HTR-8/SVneo (cell line): ENCODE measurements around the gene RETNLB.

Experiments
- DNase-seq: peaks from one replicate; pipeline ENCODE4 v3.0.0; 2011; ENCODE audit warnings: low spot score, mixed read lengths; ENCODE audit not compliant: insufficient read length
- FAIRE-seq: peaks from 2 replicates; lab custom pipeline; 2011; peaks lifted over from hg19 to GRCh38; lab: Jason Lieb, UNC

The RETNLB gene

GRCh38 chr3:108757404-108757982 lies at the start of gene RETNLB:
RETNLB (minus strand) TSS chr3:108757410; CDS start chr3:108757185, 225 bp downstream.
- FAIRE-seq, result no peak
- DNase-seq, result no peak

DNA sequence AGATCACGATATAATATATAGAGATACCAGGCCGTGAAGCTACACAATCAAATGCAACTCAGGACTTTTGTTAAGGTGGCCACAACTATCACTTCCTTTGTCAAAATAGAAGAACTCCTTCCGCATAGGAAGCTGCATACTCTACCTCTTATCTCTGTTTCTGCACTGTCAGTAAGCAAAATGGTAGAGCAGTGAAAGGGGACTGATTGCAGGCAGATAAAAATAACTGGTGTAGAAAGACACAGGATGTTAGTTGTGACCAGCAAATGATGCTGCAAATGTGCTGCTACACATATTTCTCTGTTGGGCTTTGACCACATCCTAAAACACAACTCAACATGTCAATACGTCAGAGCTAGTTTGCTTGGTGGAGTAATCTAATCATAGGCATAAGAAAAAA lies 49.1 kb upstream of the RETNLB start:
- DNase-seq, result no peak
- FAIRE-seq, result no peak

- DNase-seq, result no peak
- FAIRE-seq, result no peak
These were observed 47.8 kb upstream of the RETNLB start for GRCh38 chr3:108804966-108805365.

DNA sequence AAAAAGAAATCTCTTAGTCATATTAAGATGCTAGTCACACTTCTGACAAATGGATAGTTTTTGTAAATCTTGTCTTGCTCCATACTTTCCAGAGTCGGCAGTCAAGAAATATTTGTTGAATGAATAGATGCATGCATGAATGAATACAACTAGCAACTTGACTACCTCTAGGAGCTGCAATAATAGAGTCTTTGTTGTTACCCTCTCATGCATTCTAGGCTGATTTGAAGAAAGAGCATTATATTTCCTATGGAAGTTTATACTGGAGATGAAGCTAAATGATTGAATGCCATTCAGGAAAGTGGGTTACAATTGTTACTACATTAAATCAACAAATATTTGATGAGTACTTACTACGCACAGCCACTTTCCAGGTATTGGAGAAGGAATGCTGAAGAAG lies 47.2 kb upstream of the RETNLB start:
- DNase-seq, result no peak
- no peak for FAIRE-seq

- no peak for DNase-seq
- FAIRE-seq, result no peak
These were observed 34.3 kb upstream of the RETNLB start for GRCh38 chr3:108791473-108791872.

DNA sequence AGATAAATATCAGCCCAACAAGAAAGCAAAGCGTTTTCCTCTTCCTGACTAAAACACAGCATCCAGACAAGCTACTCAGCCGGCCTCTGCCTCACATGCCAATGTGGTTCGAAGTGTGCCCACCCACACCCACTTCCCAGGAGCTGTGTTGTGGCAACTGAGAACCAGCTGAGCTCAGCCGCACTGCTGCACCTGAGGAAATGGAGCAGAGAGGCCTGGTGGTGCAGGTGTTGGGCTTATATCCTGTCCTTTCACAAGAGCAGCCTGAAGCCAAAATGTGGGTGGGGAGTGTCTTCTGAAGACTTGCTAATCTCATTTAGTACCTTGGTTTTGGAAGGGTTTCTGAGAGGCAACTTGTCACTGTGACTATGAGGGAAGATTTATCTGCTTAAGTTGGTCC lies 23.0 kb upstream of the RETNLB start:
- FAIRE-seq, result no peak
- no peak for DNase-seq

GRCh38 chr3:108779496-108779895 lies 22.3 kb upstream of the RETNLB start:
- DNase-seq, result no peak
- no peak for FAIRE-seq

GRCh38 chr3:108775649-108776048 lies 18.4 kb upstream of the RETNLB start:
- FAIRE-seq, result no peak

GRCh38 chr3:108767253-108767652 lies 10.0 kb upstream of the RETNLB start:
- FAIRE-seq, result no peak
- DNase-seq, result no peak

More at GRCh38 chr3:108775649-108776048, 18.4 kb upstream of the RETNLB start:
- no peak for DNase-seq

- no peak for DNase-seq
- FAIRE-seq, result no peak
These were observed 1.5 kb downstream of the RETNLB start for GRCh38 chr3:108755686-108756085.

DNA sequence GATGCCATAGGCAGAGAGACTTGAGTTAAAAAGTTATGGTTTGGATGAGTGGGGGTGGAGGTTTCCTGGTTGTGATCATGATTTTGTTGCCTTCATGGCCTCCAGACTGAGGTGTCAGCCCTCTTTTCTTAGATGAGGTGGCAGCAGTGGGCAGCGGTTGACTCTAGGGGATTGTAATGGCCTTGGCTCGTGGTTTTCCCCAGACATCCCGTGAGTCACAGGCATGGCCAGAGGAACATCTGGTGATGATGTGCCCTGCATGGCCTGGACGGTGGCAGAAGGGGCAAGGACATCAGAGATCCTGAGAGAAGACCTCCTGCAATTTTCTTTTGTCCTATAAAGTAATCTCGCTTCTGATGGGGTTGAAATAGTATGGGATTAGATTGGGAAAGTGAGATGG lies 12.4 kb downstream of the RETNLB start:
- DNase-seq, result no peak
- no peak for FAIRE-seq

- DNase-seq, result no peak
- no peak for FAIRE-seq
These were observed 14.3 kb downstream of the RETNLB start for GRCh38 chr3:108742929-108743328.

DNA sequence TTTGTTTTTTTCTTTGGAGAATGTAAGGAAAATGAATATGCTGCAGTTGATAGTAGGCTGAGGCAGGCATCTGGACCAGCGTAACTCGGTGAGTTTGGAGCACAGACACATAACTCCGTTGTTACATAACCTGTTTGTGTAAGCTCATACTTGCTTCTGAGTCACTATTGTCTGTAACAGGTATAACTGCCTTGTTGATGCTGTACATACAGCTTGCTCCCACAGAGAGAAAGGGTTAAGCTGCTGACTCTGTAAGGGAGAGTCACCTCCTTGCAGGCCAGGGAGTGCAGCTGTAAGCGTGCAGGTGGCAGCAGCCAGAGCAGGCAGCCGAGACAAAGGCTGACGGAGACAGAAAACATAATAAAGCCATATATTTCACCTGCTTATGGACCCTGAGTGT lies 20.4 kb downstream of the RETNLB start:
- no peak for DNase-seq
- no peak for FAIRE-seq

GRCh38 chr3:108728934-108729333 lies 28.3 kb downstream of the RETNLB start:
- DNase-seq (no peak), FAIRE-seq (no peak)

- no peak for FAIRE-seq
- DNase-seq, result no peak
These were observed 29.1 kb downstream of the RETNLB start for GRCh38 chr3:108728105-108728504.

- FAIRE-seq (no peak), DNase-seq (no peak)
These were observed 33.1 kb downstream of the RETNLB start for GRCh38 chr3:108724101-108724500.

DNA sequence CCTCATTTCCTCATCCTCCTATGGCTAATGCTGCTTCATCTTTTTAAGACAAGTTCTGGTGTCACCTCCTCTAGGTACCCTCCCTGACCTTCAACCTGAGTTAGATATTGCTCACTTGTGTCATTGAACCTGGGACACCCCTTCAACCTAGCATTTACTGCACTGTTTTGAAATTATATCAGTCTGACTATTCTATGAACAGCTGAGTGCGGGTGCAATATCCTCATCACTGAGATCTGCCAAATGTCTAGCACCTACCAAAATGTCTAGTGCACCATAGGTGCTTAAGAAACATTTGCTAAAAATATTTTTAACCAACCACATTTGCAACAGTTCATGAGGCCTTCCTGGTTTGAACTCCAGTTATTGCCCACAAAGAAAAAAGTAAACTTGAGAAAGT lies 34.5 kb downstream of the RETNLB start:
- FAIRE-seq, result no peak
- DNase-seq, result no peak

DNA sequence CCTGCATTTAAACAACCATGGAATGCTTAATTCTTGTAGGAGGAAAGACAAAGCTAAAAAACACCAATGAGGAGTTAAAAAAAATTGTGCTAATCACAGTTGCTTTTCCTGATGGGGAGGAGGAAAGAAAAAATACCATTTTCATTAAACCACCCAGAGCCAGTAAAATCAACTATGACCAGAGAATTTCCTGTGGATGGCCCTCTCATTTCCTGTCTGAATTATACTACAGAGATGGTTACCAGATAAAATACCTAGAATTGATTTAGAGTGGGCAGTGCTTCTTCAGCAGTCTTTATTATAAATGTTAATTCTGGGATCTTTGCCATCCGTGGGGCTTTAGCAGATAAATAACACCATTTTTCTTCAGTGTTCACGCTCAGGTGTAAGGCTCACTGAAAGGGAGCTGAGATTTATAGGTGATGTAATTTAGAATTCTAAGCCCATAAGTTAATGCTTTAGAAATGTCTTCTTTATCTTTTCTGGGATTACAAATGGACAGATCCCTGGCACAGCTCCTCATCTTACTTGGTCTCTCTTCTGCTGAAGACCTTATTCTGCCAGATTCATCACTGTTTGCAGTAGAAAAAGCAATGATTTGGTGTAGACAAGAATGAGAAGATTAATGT lies 37.9 kb downstream of the RETNLB start:
- no peak for FAIRE-seq
- no peak for DNase-seq

DNA sequence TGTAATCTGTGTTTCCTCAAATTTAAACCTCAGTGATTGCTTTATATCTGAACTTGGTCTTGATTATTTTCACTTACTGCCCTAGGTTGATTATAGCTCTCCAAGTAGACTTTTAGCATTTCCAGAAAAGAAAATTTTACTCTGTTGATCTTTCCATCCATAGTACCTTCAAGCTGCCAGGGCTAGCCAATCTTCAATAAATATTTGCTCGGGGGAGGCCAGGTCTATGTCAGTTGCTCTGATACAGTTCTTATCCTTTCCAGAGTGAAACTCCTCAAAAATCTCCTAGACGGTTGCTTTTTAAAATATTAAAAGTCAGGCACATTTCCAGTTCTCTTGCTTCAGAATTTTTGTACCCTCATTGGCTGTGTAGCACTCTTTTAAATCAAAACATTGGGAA lies 38.8 kb downstream of the RETNLB start:
- FAIRE-seq (no peak), DNase-seq (no peak)

DNA sequence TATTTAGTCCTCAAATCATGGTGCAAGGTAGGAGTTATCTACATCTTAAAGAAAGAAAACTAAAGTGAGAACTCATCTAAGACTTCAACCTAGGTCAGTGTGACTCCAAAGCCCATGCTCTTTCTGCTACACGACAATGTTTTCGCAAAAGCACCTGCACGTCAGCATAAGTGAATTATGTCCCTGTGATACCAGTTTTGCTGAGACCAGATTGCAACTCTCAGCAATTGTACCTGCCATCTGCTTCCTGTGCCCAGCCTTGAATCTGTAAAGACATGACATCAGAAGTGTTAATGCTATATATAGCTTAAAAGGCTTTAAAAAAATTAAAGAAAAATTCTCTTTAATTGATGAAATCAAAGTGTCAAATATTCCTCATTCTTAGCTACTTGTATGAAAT lies 43.4 kb downstream of the RETNLB start:
- DNase-seq, result no peak
- no peak for FAIRE-seq

DNA sequence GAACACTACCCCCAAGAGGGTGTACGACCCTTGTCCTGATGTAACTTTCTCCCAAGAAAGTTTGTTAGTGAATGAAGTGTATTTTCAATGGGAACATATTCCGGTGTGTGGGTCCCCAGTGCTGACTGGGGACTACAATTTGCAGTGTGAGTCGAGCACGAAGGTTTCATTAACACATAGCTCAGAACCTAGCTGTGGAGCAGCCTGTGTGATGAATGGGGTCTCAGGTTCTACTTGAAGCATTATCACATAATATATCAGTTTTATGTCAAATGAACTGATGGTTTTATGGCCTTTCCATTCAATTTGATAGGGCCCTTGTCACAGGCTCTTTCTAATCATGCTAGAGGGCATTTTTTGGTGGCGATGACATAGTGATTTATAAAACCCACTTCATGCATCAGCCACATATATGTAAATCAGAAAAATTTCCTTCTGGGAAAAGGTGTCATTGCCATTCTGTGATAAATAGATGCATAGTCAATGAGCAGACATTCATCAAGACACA lies 44.1 kb downstream of the RETNLB start:
- FAIRE-seq (no peak), DNase-seq (no peak)
